Skin epidermis (tissue), 12 donors: ENCODE measurements around the gene BAHCC1.
"Not testable (repeated sequence)": the region's sequence is repeated elsewhere in the genome, so short reads cannot be mapped to it uniquely, and the experiment has no call there.

Source experiments
- H3K27ac ChIP-seq, 21 experiments: fragments of 200-600 bp; sonication (generic) in 11 of 21; one replicate each; pipeline ENCODE4 v1.5.0; 2020; ENCODE audit warnings: mild to moderate bottlenecking in 3 of 21, inconsistent platforms in 2 of 21, moderate library complexity in 2 of 21
- H3K4me3 ChIP-seq, 7 experiments: fragments of 200-600 bp; sonication (generic) in 2 of 7; one replicate each; pipeline ENCODE4 v1.5.0; 2020; ENCODE audit warnings: inconsistent platforms in 2 of 7, mild to moderate bottlenecking in 2 of 7, moderate library complexity in 1 of 7

Gene BAHCC1

DNA sequence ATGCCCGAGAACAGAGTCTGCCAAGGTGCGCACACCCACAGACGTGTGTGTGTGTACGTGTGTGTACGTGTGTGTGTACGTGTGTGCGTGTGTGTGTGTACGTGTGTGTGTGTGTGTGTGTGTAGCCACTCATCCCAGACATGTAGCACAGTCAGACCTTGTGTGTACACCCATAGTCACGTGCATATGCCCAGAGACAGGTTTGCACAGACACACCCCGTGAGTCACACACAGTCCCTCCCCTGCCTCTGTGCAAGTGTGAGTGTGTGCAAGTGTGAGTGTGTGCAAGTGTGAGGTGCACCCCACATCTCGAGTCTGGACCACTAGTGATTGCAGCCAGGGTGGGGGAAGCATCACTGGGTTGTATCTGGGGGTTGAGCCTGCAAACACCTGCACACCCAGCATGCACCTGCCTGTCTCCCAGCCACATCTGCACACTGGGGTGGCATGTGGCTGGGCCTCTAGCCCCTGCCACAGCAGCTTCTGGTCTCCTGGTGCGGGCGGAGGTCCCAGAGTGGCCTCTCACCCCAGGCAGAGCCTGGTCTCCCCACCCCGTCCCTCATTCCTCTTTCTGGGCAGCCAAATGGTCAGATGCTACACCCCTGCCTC, 23.6 kb downstream of the BAHCC1 start:
- H3K4me3 ChIP-seq: peak overlapping the region in 1 of 7 experiments; percentile 28
- H3K27ac ChIP-seq: peak overlapping the region in 19 of 21 experiments; percentile 69 to 98 (median 90)

DNA sequence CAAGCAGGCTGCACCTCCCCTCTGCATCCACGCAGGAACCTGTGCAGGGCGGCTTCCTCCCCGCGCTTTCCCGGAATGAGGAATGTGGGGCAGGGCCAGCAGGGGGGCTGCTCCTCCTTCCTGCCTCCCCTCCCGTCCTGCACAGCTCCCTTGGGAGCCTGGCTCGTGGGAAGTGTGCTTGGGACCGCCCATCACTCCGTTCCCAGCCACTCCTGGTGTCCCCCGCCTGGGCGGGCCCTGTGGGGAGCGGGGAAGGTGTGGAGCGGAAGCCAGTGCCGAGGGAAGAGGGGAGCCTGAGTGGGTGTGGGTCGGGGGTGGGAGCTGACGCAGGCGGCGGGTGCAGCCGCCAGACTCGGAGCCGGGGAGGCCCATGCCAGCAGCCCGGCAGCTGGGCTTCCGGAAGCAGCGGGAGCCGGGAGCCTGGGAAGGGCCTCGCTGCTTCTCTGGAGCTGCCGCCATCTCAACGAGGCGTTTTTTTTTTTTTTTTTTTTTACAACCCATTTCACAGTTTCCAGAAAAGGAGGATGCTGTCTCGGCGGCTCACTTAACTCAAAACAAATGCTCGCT, 24.1 kb downstream of the BAHCC1 start:
- Histone ChIP-seq H3K27ac (peak overlapping the region; percentile 27 to 98 (median 90)), H3K4me3 (peak overlapping the region in 3 of 7 experiments; percentile 6 to 28 (median 21))

- Histone ChIP-seq H3K27ac (peak overlapping the region; percentile 27 to 98 (median 90)), H3K4me3 (peak overlapping the region in 3 of 7 experiments; percentile 6 to 28 (median 21))
Observed at GRCh38 chr17:81419886-81420768, 24.9 kb downstream of the BAHCC1 start.

DNA sequence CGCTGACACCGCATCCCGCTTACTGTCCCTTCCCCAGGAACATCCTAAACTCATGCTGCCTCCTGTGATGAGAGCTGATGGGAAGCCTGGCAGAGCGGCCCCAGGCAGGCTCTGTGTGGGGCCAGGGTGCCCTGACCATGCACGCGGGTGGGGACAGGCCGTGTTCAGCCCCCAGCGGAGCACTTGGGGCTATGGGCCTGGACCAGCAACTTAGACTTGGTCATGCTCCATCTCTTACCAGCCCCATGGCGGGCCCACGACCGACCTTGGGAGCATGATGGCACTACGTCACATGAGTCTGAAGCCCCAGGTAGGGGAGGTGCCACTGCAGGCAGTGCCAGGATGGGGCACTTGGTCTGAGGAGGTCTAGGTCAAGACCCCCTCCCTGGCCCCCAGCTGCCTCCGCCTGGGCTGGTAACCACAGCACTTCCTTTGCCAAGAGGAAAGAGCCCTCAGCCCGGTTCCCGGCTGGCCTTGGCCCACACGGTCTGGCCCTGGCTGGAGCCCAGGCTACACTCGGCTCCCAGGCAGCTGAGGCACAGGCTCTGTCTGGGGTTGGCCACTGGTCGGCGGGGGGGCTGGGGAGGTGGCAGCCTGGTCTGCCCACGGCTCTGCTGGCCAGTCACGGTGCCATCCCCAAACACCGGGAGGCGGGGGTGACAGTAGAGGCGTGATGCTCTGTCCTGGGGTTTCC, 25.7 kb downstream of the BAHCC1 start:
- peak overlapping the region in 20 of 21 experiments; percentile 49 to 98 (median 90) for H3K27ac ChIP-seq
- H3K4me3 ChIP-seq: no peak overlapping the region

GRCh38 chr17:81422776-81423697, 27.8 kb downstream of the BAHCC1 start:
- Histone ChIP-seq H3K27ac (peak overlapping the region in 20 of 21 experiments; percentile 35 to 98 (median 88)), H3K4me3 (peak overlapping the region in 3 of 7 experiments; percentile 3 to 12 (median 9))

DNA sequence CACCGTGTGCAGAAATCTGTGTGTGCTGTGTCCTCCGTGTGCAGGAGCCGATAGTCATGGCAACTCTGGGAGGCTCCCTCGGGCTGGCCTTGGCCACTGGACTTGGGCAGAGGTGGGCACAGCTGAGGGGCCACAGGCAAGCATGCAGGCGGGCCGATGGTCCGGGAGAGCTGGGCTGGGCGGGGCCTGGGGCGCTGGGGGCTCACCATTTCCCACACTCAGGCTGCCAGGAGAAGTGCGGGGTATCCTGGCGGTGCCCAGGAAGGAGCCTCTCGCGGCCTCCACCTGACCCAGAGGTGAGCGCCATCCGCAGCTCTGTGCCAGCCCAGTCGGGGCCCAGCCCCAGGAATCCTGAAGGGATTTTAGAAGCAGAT, 28.4 kb downstream of the BAHCC1 start:
- H3K27ac ChIP-seq: peak overlapping the region in 20 of 21 experiments; percentile 35 to 98 (median 88)
- peak overlapping the region in 1 of 7 experiments; percentile 12 for H3K4me3 ChIP-seq

DNA sequence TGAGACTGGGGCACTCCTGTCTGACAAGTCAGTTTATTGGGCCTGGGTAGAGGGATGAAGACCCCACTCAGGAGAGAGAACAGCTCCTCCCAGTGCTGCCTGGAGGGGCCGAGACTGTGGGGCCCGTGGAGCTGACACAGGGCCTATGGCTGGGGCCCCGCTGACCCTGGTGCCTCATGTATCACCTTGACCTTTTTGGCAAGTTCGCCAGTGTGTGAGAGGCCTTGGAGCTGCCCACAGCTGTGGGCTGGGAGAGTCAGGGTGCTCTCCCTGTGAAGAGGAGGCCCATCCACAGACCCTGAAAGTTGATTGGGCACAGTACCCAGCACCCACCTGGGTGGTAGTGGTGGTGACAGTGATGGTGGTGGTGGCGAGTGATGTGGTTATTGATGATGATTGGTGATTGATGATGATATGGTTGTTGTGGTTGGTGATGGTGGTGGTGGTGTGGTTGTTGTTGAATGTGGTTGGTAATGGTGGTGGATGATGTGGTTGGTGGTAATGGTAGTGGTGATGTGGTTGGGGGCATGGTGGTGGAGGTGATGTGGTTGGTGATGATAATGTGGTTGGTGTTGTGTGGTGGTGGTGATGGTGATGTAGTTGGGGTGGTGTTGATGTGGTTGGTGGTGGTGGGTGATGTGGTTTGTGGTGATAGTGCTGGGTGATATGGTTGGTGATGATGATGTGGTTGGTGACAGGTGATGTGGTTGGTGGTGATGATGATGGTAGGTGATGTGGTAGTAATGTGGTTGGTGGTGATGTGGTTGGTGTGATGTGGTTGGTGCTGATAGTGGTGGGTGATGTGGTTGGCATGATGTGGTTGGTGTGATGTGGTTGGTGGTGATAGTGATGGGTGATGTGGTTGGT, 29.1 kb downstream of the BAHCC1 start:
- H3K27ac ChIP-seq: peak overlapping the region in 16 of 21 experiments; percentile 59 to 98 (median 91)
- no peak overlapping the region for H3K4me3 ChIP-seq

- peak overlapping the region in 1 of 21 experiments; percentile 98 for H3K27ac ChIP-seq
- H3K4me3 ChIP-seq: not testable (repeated sequence)
Observed at GRCh38 chr17:81425041-81425440, 29.8 kb downstream of the BAHCC1 start.

- H3K4me3 ChIP-seq: not testable (repeated sequence)
- H3K27ac ChIP-seq: peak overlapping the region in 2 of 21 experiments; percentile 17 to 27
Observed at GRCh38 chr17:81425716-81426392, 30.6 kb downstream of the BAHCC1 start.

- Histone ChIP-seq H3K4me3 (no peak overlapping the region), H3K27ac (peak overlapping the region in 9 of 21 experiments; percentile 3 to 77 (median 45))
Observed at GRCh38 chr17:81426393-81427172, 31.3 kb downstream of the BAHCC1 start.

- H3K27ac ChIP-seq: peak overlapping the region in 11 of 21 experiments; percentile 3 to 77 (median 51)
- H3K4me3 ChIP-seq: no peak overlapping the region
Observed at GRCh38 chr17:81427173-81428120, 32.2 kb downstream of the BAHCC1 start.

DNA sequence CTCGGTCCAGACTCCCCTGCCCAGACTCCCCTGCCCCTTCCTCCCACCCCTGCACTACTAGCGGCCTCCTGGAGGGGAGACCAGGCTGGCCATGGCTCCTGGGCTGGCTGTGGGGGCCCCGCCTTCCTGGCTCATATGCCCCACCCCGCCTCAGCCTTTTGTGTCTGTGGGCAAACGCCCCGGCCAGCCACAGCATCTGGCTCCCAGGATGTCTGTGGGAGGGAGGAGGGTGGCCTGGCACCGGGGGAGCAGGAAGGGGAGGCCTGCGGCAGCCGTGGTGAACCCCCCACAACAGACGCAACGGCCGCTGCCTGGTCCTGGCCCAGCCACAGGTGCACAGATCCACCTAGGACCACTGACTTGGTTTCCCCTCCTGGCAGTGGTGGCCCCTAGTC, 32.9 kb downstream of the BAHCC1 start:
- H3K27ac ChIP-seq: peak overlapping the region in 8 of 21 experiments; percentile 30 to 77 (median 62)
- H3K4me3 ChIP-seq: no peak overlapping the region

GRCh38 chr17:81428516-81428915, 33.3 kb downstream of the BAHCC1 start:
- no peak overlapping the region for H3K4me3 ChIP-seq
- H3K27ac ChIP-seq: peak overlapping the region in 9 of 21 experiments; percentile 4 to 77 (median 35)

GRCh38 chr17:81428948-81429774, 33.9 kb downstream of the BAHCC1 start:
- H3K27ac ChIP-seq: peak overlapping the region in 11 of 21 experiments; percentile 4 to 77 (median 41)
- H3K4me3 ChIP-seq: no peak overlapping the region
